ENCODE results near the gene PRKACG.

DNA sequence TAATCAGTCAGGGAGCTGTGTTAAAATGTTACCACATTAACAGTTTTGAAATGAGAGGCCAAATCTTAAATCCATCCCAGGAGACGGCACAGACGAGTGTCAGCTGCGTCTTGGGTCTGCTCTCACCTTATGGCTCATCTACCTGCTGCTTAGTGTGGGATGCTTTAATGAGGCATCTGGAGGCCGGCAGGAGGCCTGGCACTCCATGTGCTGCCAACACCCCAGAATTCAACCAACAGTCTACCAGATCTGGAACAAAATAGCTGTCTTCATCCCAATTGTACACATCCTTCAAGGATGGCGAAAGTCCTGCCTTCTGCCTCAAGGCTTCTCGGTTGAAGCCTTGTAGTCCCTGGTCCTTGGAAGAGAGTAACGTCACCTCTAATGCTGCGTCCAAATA, 12.0 kb downstream of the PRKACG start:
- TF ChIP-seq, protein P1, sequence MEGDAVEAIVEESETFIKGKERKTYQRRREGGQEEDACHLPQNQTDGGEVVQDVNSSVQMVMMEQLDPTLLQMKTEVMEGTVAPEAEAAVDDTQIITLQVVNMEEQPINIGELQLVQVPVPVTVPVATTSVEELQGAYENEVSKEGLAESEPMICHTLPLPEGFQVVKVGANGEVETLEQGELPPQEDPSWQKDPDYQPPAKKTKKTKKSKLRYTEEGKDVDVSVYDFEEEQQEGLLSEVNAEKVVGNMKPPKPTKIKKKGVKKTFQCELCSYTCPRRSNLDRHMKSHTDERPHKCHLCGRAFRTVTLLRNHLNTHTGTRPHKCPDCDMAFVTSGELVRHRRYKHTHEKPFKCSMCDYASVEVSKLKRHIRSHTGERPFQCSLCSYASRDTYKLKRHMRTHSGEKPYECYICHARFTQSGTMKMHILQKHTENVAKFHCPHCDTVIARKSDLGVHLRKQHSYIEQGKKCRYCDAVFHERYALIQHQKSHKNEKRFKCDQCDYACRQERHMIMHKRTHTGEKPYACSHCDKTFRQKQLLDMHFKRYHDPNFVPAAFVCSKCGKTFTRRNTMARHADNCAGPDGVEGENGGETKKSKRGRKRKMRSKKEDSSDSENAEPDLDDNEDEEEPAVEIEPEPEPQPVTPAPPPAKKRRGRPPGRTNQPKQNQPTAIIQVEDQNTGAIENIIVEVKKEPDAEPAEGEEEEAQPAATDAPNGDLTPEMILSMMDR (IDR thresholded peaks at IDR 0.05): no peak
- TF ChIP-seq POLR2A (IDR thresholded peaks at IDR 0.05): no peak
